ENCODE results near the gene NIM1K. TPM values are rescaled to one million over a fixed set of nuclear protein-coding genes. Genes with fewer than 3 reads are reported as not detected.

NIM1K gene
- total RNA-seq = under 1 TPM in 8 of 10 donors, not detected in 2; 0.12 to 0.42 (median 0.22) TPM
- polyA plus RNA-seq = under 1 TPM; 0.07 to 0.29 TPM
- long read RNA-seq, donor 1, partial matches to known transcripts = 0 of 1 reads
- long read RNA-seq, donor 1, other reads (novel, unspliced or antisense) = 0 of 1 reads
- long read RNA-seq, donor 2, partial matches to known transcripts = 0 of 1 reads
- long read RNA-seq, donor 2, other reads (novel, unspliced or antisense) = 0 of 1 reads
- long read RNA-seq, donor 3 = 0 reads

GRCh38 chr5:43191740-43192557 lies at the start of gene NIM1K:
TSS of gene NIM1K (plus strand) at chr5:43192225. CDS start at chr5:43245776, 53,551 bp downstream.
- DNase-seq = peak; percentile 62 to 68
- peak within 1 kb of the TSS in 2 of 10 donors; percentile 15 to 19 for H3K27ac ChIP-seq
- H3K9me3 ChIP-seq = no peaks in the 10 kb centered on the region
- peak; percentile 82 to 94 (median 92) for ATAC-seq
- H3K4me3 ChIP-seq = peak within 1 kb of the TSS; percentile 42 to 75 (median 63)
- WGBS, 2 donors = 0 to 1% methylated on average over 62 to 64 of the region's 64 CpGs
- peaks cover 2 to 33% (median 25%) of the 10 kb centered on the region in 9 donors for H3K4me1 ChIP-seq
- TF ChIP-seq CTCF (IDR thresholded peaks at IDR 0.05) = no peak
- H3K27me3 ChIP-seq = peaks cover 0 to 31% (median 0%) of the 10 kb centered on the region in 7 donors
- no peaks in the 10 kb centered on the region for H3K36me3 ChIP-seq
- intact Hi-C loops (cut with DNase I) = loop anchor here in 1 of 10 donors (5.0 kb wide), 1 partner anchor 70 kb away; the partner anchor contains the start of gene ZNF131

GRCh38 chr5:43145071-43145470 lies 47.0 kb upstream of the NIM1K start:
- Histone ChIP-seq H3K4me3 (no peak overlapping the region), H3K9me3 (no peaks in the 10 kb centered on the region), H3K27me3 (no peaks in the 10 kb centered on the region), H3K27ac (no peak overlapping the region), H3K36me3 (peaks cover 0 to 81% (median 0%) of the 10 kb centered on the region in 9 donors), H3K4me1 (peaks cover 0 to 10% (median 0%) of the 10 kb centered on the region in 9 donors)
- ATAC-seq (no peak), DNase-seq (no peak)
- intact Hi-C loops (cut with DNase I) = no loop called here
- TF ChIP-seq CTCF (IDR thresholded peaks at IDR 0.05) = no peak
- WGBS, 2 donors = 97 to 98% methylated on average over 3 of the region's 3 CpGs

GRCh38 chr5:43146958-43147357 lies 45.1 kb upstream of the NIM1K start:
- no peaks in the 10 kb centered on the region for H3K27me3 ChIP-seq
- H3K9me3 ChIP-seq = no peaks in the 10 kb centered on the region
- H3K4me1 ChIP-seq = peaks cover 0 to 9% (median 0%) of the 10 kb centered on the region in 9 donors
- peaks cover 0 to 73% (median 3%) of the 10 kb centered on the region in 9 donors for H3K36me3 ChIP-seq
- no peak for DNase-seq
- intact Hi-C loops (cut with DNase I) = no loop called here
- H3K4me3 ChIP-seq = no peak overlapping the region
- no peak for ATAC-seq
- H3K27ac ChIP-seq = no peak overlapping the region
- 96 to 97% methylated on average over 1 of the region's 1 CpG for WGBS, 2 donors
- no peak for TF ChIP-seq CTCF (IDR thresholded peaks at IDR 0.05)

- Histone ChIP-seq H3K27ac (no peak overlapping the region), H3K9me3 (no peaks in the 10 kb centered on the region), H3K4me3 (no peak overlapping the region), H3K36me3 (peaks cover 0 to 63% (median 3%) of the 10 kb centered on the region in 9 donors), H3K27me3 (no peaks in the 10 kb centered on the region), H3K4me1 (peaks cover 0 to 20% (median 0%) of the 10 kb centered on the region in 9 donors)
- DNase-seq (no peak), ATAC-seq (no peak)
- WGBS, 2 donors = 81 to 88% methylated on average over 1 of the region's 1 CpG
- TF ChIP-seq CTCF (IDR thresholded peaks at IDR 0.05) = no peak
- intact Hi-C loops (cut with DNase I) = no loop called here
Measured at GRCh38 chr5:43148417-43148816, 43.6 kb upstream of the NIM1K start.
